ENCODE data around the gene SCAF1. TPM values are rescaled to one million over a fixed set of nuclear protein-coding genes. Genes with fewer than 3 reads are reported as not detected.

Gene SCAF1
- total and polyA plus RNA-seq, 9 of the 15 experiments (the other 6 are each of a cell fraction or from before 2014, with no cell fraction given), result 0.20 to 79.0 (median 4.9) TPM

DNA sequence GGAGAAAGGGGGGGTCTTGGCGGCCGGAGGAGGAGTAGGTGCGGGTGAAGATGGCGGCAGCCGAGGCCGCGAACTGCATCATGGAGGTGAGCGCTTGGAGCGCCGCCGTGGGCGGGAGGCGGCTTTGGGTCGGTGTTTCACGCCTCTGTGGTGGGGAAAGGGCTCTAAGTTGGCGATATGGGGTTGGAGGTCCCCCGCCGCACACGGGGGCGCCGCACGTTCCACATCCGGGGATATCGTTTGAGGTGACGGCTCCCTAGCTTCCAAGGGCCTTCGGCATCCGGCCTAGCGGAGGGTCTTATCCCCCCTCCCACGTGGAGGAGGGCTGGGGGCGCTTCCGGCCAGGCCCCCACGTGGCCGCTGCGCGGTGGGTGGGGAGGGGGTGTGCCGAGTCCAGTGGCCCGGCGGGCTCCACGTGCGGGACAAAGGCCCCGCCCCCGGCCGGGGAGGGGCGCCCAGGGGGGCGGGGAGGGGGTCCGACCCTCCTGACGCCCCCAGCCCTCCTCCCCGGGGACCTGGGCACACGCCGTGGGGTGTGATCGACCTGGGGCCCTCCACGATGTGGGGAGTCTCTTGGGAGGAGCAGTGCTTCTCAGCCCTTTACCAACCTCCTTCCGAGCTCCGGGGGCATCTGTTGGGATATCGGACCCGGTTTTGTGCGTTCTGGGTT, 35.4 kb downstream of the SCAF1 start, which contains the start of gene PRMT1 (continued):
- TF ChIP-seq, protein P1, sequence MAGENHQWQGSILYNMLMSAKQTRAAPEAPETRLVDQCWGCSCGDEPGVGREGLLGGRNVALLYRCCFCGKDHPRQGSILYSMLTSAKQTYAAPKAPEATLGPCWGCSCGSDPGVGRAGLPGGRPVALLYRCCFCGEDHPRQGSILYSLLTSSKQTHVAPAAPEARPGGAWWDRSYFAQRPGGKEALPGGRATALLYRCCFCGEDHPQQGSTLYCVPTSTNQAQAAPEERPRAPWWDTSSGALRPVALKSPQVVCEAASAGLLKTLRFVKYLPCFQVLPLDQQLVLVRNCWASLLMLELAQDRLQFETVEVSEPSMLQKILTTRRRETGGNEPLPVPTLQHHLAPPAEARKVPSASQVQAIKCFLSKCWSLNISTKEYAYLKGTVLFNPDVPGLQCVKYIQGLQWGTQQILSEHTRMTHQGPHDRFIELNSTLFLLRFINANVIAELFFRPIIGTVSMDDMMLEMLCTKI (IDR thresholded peaks at IDR 0.05; ENCODE audit: partially characterized antibody), result no peak
- no peak for TF ChIP-seq MAFF (IDR thresholded peaks at IDR 0.05; ENCODE audit: low read length)
- TF ChIP-seq, protein P2, sequence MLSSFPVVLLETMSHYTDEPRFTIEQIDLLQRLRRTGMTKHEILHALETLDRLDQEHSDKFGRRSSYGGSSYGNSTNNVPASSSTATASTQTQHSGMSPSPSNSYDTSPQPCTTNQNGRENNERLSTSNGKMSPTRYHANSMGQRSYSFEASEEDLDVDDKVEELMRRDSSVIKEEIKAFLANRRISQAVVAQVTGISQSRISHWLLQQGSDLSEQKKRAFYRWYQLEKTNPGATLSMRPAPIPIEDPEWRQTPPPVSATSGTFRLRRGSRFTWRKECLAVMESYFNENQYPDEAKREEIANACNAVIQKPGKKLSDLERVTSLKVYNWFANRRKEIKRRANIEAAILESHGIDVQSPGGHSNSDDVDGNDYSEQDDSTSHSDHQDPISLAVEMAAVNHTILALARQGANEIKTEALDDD (IDR thresholded peaks at IDR 0.05), result no peak
- no peak for TF ChIP-seq ARID2 (IDR thresholded peaks at IDR 0.05)
- no peak for TF ChIP-seq SMARCA4 (IDR thresholded peaks at IDR 0.05)
- peak; percentile 77 for TF ChIP-seq PML (IDR thresholded peaks at IDR 0.05; ENCODE audit: low read length)
- no peak; the same call in 1 of the 2 replicates for TF ChIP-seq ILF3 (IDR thresholded peaks at IDR 0.05; ENCODE audit: borderline replicate concordance)
- TF ChIP-seq FIP1L1 (IDR thresholded peaks at IDR 0.05; ENCODE audit: low read depth, low read length, poor library complexity, severe bottlenecking), result peak; percentile 65
- TF ChIP-seq, protein P3, sequence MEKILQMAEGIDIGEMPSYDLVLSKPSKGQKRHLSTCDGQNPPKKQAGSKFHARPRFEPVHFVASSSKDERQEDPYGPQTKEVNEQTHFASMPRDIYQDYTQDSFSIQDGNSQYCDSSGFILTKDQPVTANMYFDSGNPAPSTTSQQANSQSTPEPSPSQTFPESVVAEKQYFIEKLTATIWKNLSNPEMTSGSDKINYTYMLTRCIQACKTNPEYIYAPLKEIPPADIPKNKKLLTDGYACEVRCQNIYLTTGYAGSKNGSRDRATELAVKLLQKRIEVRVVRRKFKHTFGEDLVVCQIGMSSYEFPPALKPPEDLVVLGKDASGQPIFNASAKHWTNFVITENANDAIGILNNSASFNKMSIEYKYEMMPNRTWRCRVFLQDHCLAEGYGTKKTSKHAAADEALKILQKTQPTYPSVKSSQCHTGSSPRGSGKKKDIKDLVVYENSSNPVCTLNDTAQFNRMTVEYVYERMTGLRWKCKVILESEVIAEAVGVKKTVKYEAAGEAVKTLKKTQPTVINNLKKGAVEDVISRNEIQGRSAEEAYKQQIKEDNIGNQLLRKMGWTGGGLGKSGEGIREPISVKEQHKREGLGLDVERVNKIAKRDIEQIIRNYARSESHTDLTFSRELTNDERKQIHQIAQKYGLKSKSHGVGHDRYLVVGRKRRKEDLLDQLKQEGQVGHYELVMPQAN (IDR thresholded peaks at IDR 0.05; ENCODE audit: borderline replicate concordance), result peak; percentile 99
- TF ChIP-seq SUPT5H (IDR thresholded peaks at IDR 0.05), result peak; percentile 96
- TF ChIP-seq MED1 (CRISPR knock-in tag; IDR thresholded peaks at IDR 0.05; ENCODE audit: borderline replicate concordance), result no peak
- TF ChIP-seq MCM2 (IDR thresholded peaks at IDR 0.05; ENCODE audit: low read depth), result no peak
- TF ChIP-seq LCOR (CRISPR knock-in tag; IDR thresholded peaks at IDR 0.05), result no peak
- TF ChIP-seq, protein P4, sequence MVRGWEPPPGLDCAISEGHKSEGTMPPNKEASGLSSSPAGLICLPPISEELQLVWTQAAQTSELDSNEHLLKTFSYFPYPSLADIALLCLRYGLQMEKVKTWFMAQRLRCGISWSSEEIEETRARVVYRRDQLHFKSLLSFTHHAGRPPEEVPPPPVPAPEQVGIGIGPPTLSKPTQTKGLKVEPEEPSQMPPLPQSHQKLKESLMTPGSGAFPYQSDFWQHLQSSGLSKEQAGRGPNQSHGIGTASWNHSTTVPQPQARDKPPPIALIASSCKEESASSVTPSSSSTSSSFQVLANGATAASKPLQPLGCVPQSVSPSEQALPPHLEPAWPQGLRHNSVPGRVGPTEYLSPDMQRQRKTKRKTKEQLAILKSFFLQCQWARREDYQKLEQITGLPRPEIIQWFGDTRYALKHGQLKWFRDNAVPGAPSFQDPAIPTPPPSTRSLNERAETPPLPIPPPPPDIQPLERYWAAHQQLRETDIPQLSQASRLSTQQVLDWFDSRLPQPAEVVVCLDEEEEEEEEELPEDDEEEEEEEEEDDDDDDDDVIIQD (CRISPR knock-in tag; IDR thresholded peaks at IDR 0.05), result 0 out of 2 replicates have a peak, but pooled peaks have one; percentile 32
- no peak for TF ChIP-seq SMARCE1 (IDR thresholded peaks at IDR 0.05)
- no peak for TF ChIP-seq ZNF24 (IDR thresholded peaks at IDR 0.05)
- no peak for TF ChIP-seq EZH2 (IDR thresholded peaks at IDR 0.05; ENCODE audit: borderline replicate concordance, low read depth, low read length)
- peak; percentile 60; the same call in 1 of the 2 replicates for TF ChIP-seq BHLHE40 (IDR thresholded peaks at IDR 0.05; ENCODE audit: low read length)
- TF ChIP-seq, protein P5, sequence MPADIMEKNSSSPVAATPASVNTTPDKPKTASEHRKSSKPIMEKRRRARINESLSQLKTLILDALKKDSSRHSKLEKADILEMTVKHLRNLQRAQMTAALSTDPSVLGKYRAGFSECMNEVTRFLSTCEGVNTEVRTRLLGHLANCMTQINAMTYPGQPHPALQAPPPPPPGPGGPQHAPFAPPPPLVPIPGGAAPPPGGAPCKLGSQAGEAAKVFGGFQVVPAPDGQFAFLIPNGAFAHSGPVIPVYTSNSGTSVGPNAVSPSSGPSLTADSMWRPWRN (IDR thresholded peaks at IDR 0.05; ENCODE audit: low read depth), result no peak
- TF ChIP-seq PRPF4 (IDR thresholded peaks at IDR 0.05; ENCODE audit: insufficient read depth, low read depth, low read length, poor library complexity, severe bottlenecking), result peak; percentile 51
- TF ChIP-seq NCOA1 (IDR thresholded peaks at IDR 0.05; ENCODE audit: low read depth), result no peak; the same call in 1 of the 2 replicates
- TF ChIP-seq POLR2AphosphoS5 (IDR thresholded peaks at IDR 0.05; ENCODE audit: control insufficient read depth, insufficient read depth, low read depth, low read length), result peak; percentile 73
- no peak for TF ChIP-seq PTBP1 (IDR thresholded peaks at IDR 0.05; ENCODE audit: low read depth, low read length)
- peak; percentile 41; the same call in 1 of the 2 replicates for TF ChIP-seq SIN3B (IDR thresholded peaks at IDR 0.05; ENCODE audit: low read depth)

Data from K562 (cell line).